ENCODE data around the gene PEAK1.

DNA sequence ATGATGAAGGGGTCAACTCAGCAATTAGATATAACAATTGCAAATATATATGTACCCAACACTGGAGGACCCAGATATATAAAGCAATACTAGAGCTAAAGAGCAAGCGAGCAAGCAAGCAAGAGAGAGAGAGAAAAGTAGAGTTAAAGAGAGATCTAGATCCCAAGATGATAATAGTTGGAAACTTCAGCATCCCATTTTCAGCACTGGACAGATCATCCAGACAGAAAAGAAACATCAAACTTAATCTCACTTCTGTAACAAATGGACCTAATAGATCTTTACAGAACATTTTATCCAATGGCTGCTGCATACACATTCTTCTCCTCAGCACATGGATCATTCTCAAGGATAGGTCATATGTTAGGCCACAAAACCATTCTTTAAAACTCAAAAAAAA lies 23.2 kb downstream of the PEAK1 start:
- TF ChIP-seq, protein P1, sequence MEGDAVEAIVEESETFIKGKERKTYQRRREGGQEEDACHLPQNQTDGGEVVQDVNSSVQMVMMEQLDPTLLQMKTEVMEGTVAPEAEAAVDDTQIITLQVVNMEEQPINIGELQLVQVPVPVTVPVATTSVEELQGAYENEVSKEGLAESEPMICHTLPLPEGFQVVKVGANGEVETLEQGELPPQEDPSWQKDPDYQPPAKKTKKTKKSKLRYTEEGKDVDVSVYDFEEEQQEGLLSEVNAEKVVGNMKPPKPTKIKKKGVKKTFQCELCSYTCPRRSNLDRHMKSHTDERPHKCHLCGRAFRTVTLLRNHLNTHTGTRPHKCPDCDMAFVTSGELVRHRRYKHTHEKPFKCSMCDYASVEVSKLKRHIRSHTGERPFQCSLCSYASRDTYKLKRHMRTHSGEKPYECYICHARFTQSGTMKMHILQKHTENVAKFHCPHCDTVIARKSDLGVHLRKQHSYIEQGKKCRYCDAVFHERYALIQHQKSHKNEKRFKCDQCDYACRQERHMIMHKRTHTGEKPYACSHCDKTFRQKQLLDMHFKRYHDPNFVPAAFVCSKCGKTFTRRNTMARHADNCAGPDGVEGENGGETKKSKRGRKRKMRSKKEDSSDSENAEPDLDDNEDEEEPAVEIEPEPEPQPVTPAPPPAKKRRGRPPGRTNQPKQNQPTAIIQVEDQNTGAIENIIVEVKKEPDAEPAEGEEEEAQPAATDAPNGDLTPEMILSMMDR (IDR thresholded peaks at IDR 0.05), result no peak
- TF ChIP-seq POLR2A (IDR thresholded peaks at IDR 0.05), result no peak
